ENCODE results near the gene INPP4B.

DNA sequence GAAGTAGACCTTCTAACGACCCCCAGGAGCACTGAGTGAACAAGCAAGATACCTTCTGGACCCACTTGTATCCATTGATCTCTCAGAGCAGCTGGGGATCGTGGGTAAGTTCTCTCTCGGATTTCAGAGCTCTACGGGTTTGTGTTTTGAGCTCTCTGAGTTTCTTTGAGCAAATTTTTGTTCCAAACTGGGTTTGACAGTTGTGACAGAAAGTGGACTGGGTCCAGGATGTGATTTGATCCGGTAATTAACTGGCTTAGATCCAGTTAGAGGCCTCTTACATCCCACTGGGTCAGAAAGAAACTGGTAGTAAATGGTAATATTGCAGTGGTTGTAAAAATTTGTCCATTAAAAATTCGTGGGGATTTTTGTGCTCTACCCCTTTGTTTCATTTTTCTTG, 459.2 kb downstream of the INPP4B start:
- TF ChIP-seq, protein P1, sequence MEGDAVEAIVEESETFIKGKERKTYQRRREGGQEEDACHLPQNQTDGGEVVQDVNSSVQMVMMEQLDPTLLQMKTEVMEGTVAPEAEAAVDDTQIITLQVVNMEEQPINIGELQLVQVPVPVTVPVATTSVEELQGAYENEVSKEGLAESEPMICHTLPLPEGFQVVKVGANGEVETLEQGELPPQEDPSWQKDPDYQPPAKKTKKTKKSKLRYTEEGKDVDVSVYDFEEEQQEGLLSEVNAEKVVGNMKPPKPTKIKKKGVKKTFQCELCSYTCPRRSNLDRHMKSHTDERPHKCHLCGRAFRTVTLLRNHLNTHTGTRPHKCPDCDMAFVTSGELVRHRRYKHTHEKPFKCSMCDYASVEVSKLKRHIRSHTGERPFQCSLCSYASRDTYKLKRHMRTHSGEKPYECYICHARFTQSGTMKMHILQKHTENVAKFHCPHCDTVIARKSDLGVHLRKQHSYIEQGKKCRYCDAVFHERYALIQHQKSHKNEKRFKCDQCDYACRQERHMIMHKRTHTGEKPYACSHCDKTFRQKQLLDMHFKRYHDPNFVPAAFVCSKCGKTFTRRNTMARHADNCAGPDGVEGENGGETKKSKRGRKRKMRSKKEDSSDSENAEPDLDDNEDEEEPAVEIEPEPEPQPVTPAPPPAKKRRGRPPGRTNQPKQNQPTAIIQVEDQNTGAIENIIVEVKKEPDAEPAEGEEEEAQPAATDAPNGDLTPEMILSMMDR (IDR thresholded peaks at IDR 0.05; ENCODE audit: low read depth, low read length): no peak
- no peak for TF ChIP-seq EZH2phosphoT487 (IDR thresholded peaks at IDR 0.05; ENCODE audit: low read depth)
